Activated naive CD4-positive, alpha-beta T cell treated with anti-CD3 and anti-CD28 coated beads for 36 hours (primary cell): ENCODE results near the gene UNC13D. TPM values are rescaled to one million over a fixed set of nuclear protein-coding genes. Genes with fewer than 3 reads are reported as not detected.
"Not testable (repeated sequence)": the region's sequence is repeated elsewhere in the genome, so short reads cannot be mapped to it uniquely, and the experiment has no call there.

Source experiments
- CTCF ChIA-PET: fragments of 350-600 bp; sonication (Branson Sonifier 250); formaldehyde crosslinking; loops from one replicate; lab custom pipeline; 2021; ENCODE audit warnings: antibody characterized with exemption; lab: Charles Lee
- DNase-seq: peaks from one replicate; pipeline ENCODE4 v3.0.0-alpha.2; 2020
- H3K27ac Mint-ChIP-seq: one replicate; pipeline ENCODE4 v1.8.0; 2021; ENCODE audit warnings: mild to moderate bottlenecking, mixed read lengths
- H3K27me3 Mint-ChIP-seq: one replicate; pipeline ENCODE4 v1.8.0; 2021; ENCODE audit warnings: low read depth, mixed read lengths
- H3K36me3 Mint-ChIP-seq: one replicate; pipeline ENCODE4 v1.8.0; 2021; ENCODE audit warnings: low read depth, mixed read lengths
- H3K4me1 Mint-ChIP-seq: one replicate; pipeline ENCODE4 v1.8.0; 2021; ENCODE audit warnings: low read depth, mixed read lengths
- H3K4me3 Mint-ChIP-seq: one replicate; pipeline ENCODE4 v1.8.0; 2021; ENCODE audit warnings: mild to moderate bottlenecking, moderate library complexity, mixed read lengths
- H3K9me3 Mint-ChIP-seq: one replicate; pipeline ENCODE4 v1.8.0; 2021; ENCODE audit warnings: mixed read lengths
- intact Hi-C: fragments of 100-400 bp; cut with micrococcal nuclease; formaldehyde crosslinking; loops from one replicate; pipeline ENCODE4 v1.15.1; 2023
- microRNA-seq: library from miRNA; unstranded; fragments of <30 nt; microRNA quantifications from one replicate; pipeline ENCODE4 v1.2.0, GENCODE V29; 2022; ENCODE audit warnings: borderline microRNAs expressed, borderline replicate concordance
- total RNA-seq, 2 experiments: library from RNA; stranded (reverse); gene quantifications; one replicate each; pipeline ENCODE4 v1.2.3, GENCODE V29; 2021

UNC13D gene
- total RNA-seq, 2 experiments from 2014 or later: 98.5 to 99.1 TPM

- H3K9me3 Mint-ChIP-seq: no peaks in the 10 kb centered on the region
- no peak for DNase-seq
- peaks cover 50% of the 10 kb centered on the region for H3K4me1 Mint-ChIP-seq
- H3K27me3 Mint-ChIP-seq: peaks cover 3% of the 10 kb centered on the region
- H3K36me3 Mint-ChIP-seq: peaks cover 35% of the 10 kb centered on the region
- intact Hi-C loops: loop anchor here (1.0 to 5.0 kb wide), 7 partner anchors 48 to 488 kb away; partner anchors contain the start of genes GALR2, SRP68, TRIM65 and UBALD2
- peak overlapping the region; percentile 91 for H3K4me3 Mint-ChIP-seq
- CTCF ChIA-PET: interaction anchor here (0.8 to 5.7 kb wide), 2 partner anchors 11 to 14 kb away, joined by 4 to 30 read pairs; partner anchors contain the start of gene GALK1
- H3K27ac Mint-ChIP-seq: peak overlapping the region; percentile 99
Observed at GRCh38 chr17:75778861-75779249, 65.3 kb downstream of the UNC13D start.

- H3K4me1 Mint-ChIP-seq: peaks cover 45% of the 10 kb centered on the region
- not testable (repeated sequence) for H3K9me3 Mint-ChIP-seq, H3K27me3 Mint-ChIP-seq, DNase-seq
- H3K27ac Mint-ChIP-seq: peak overlapping the region; percentile 99
- CTCF ChIA-PET: interaction anchor here (0.7 to 5.7 kb wide), 6 partner anchors 10 to 384 kb away, joined by 3 to 30 read pairs (median 5); partner anchors contain the start of gene GALK1
- intact Hi-C loops: loop anchor here (2.0 to 5.0 kb wide), 4 partner anchors 49 to 489 kb away; partner anchors contain the start of genes GALR2, SRP68, TRIM65 and UBALD2
- peak overlapping the region; percentile 91 for H3K4me3 Mint-ChIP-seq
- peaks cover 35% of the 10 kb centered on the region for H3K36me3 Mint-ChIP-seq
Observed at GRCh38 chr17:75778066-75778860, 65.9 kb downstream of the UNC13D start.

- peaks cover 36% of the 10 kb centered on the region for H3K4me1 Mint-ChIP-seq
- CTCF ChIA-PET: interaction anchor here (0.7 to 5.7 kb wide), 7 partner anchors 12 to 383 kb away, joined by 3 to 30 read pairs (median 5); partner anchors contain the start of gene GALK1
- peak overlapping the region; percentile 91 for H3K4me3 Mint-ChIP-seq
- H3K9me3 Mint-ChIP-seq: no peaks in the 10 kb centered on the region
- H3K36me3 Mint-ChIP-seq: peaks cover 35% of the 10 kb centered on the region
- intact Hi-C loops: loop anchor here (5.0 kb wide), 3 partner anchors 120 to 490 kb away; partner anchors contain the start of genes GALR2, SRP68, TRIM65 and UBALD2
- peaks cover 3% of the 10 kb centered on the region for H3K27me3 Mint-ChIP-seq
- no peak for DNase-seq
- H3K27ac Mint-ChIP-seq: peak overlapping the region; percentile 99
Observed at GRCh38 chr17:75777296-75777922, 66.8 kb downstream of the UNC13D start.

Small RNA genes within 50 kb of the gene (microRNA-seq; reads per million reads assigned to microRNA genes)
- gene MIR4738: 2.2 reads per million

Other genes starting within 250 kb of the UNC13D start
- gene SMIM5, start 211.0 kb downstream of the UNC13D start, total RNA-seq: not detected
- gene RECQL5, start 177.2 kb downstream of the UNC13D start, total RNA-seq: 10 to 100 TPM; 36.2 to 44.0 TPM
- gene SAP30BP, start 177.1 kb downstream of the UNC13D start, total RNA-seq: 10 to 100 TPM; 68.3 TPM
- 1 to 10 TPM in 1 of 2 experiments, under 1 TPM in 1; 0.83 to 1.0 TPM for gene ITGB4, start 122.9 kb downstream of the UNC13D start, total RNA-seq
- gene GALK1, start 79.2 kb downstream of the UNC13D start, total RNA-seq: 10 to 100 TPM; 48.7 to 50.2 TPM
- gene UNK, start 59.6 kb downstream of the UNC13D start, total RNA-seq: 10 to 100 TPM; 19.1 to 21.4 TPM
- gene WBP2, start 10.9 kb upstream of the UNC13D start, total RNA-seq: 10 to 100 TPM; 65.0 to 68.7 TPM
- gene TRIM47, start 34.2 kb upstream of the UNC13D start, total RNA-seq: 1 to 10 TPM; 8.1 to 9.6 TPM
- gene TRIM65, start 52.5 kb upstream of the UNC13D start, total RNA-seq: 10 to 100 TPM; 24.5 to 25.5 TPM
- 100 to 1,000 TPM; 109 to 117 TPM for gene MRPL38, start 60.5 kb upstream of the UNC13D start, total RNA-seq
- gene FBF1, start 96.6 kb upstream of the UNC13D start, total RNA-seq: 10 to 100 TPM; 20.7 to 21.0 TPM
- 10 to 100 TPM; 31.4 to 34.9 TPM for gene ACOX1, start 134.8 kb upstream of the UNC13D start, total RNA-seq
- gene TEN1, start 134.8 kb upstream of the UNC13D start, total RNA-seq: 10 to 100 TPM in 1 of 2 experiments, 1 to 10 TPM in 1; 9.7 to 12.2 TPM
- 1 to 10 TPM; 3.1 to 5.0 TPM for gene CDK3, start 156.5 kb upstream of the UNC13D start, total RNA-seq
- gene EVPL, start 182.9 kb upstream of the UNC13D start, total RNA-seq: under 1 TPM in 1 of 2 experiments, not detected in 1; 0.14 TPM
- 100 to 1,000 TPM; 127 to 131 TPM for gene SRP68, start 228.1 kb upstream of the UNC13D start, total RNA-seq
- gene GALR2, start 230.4 kb upstream of the UNC13D start, total RNA-seq: 1 to 10 TPM; 3.3 to 3.6 TPM
- gene ZACN, start 234.8 kb upstream of the UNC13D start, total RNA-seq: 1 to 10 TPM; 6.4 to 6.5 TPM